ENCODE measurements around the gene CHID1. TPM values are rescaled to one million over a fixed set of nuclear protein-coding genes. Genes with fewer than 3 reads are reported as not detected.

CHID1 gene
- total and polyA plus RNA-seq, 2 of the 8 experiments (the other 6 are each of a cell fraction or from before 2014, with no cell fraction given), result 81.2 to 88.5 TPM

DNA sequence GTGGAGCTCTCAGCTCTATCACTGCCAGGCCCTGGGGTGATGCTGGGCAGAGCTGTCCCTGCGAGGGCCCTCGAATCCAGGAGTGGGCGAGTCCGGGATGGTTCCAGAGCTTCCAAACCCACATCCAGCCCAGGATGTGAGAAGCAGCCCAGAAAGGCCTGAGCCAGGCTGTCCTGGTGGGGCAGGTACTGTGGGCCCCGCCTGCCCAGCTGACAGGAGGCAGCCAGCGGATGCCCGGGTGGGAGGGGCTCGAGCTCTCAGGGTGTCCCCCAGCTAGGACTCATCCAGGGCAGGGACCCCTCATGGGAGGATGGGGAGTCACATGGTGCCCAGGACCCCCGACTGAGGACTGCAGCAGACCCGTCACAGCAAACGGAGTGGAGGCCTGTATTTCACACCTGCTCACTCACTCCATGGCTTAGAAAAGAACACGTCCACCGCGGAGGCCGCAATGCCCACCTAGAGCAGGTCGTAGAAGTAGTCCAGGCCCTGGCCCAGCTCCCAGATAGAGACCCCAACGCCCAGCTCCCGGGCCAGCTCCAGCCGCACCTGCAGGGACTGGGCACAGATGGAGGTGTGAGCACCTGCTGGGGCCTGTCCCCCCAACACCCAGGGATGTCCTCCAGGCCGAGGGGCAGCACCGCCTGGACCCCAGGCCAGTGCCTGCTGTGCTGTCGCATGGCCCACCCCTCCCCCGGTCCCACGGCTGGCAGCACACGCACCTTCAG, 41.0 kb downstream of the CHID1 start:
- Histone ChIP-seq H2BK12ac (ENCODE audit: low read depth, low read length) (no peak overlapping the region; the same call in 1 of the 2 replicates), H3K79me1 (ENCODE audit: low read depth, low read length) (no peaks in the 10 kb centered on the region), H3K36me3 (ENCODE audit: control insufficient read depth in 2 of 4, insufficient read depth in 4 of 4, low read length in 3 of 4) (peaks cover 0 to 4% (median 0%) of the 10 kb centered on the region in 4 experiments; a peak in 3 of 8 replicates), H2BK120ac (replicated peaks; ENCODE audit: low read depth, low read length) (no peak overlapping the region), H3K14ac (ENCODE audit: insufficient read length) (no peak overlapping the region), H2BK20ac (ENCODE audit: low read length) (no peak overlapping the region), H3K56ac (replicated peaks; ENCODE audit: insufficient read length, low read depth, low read length) (no peak overlapping the region), H2AFZ (ENCODE audit: low read length) (no peak overlapping the region), H3K9me3 (ENCODE audit: insufficient read depth in 2 of 2, low read depth in 1 of 2, low read length in 1 of 2) (no peaks in the 10 kb centered on the region), H4K8ac (ENCODE audit: extremely low read depth, insufficient read depth, low read length) (peak overlapping the region; percentile 48; the same call in 1 of the 2 replicates), H4K5ac (ENCODE audit: insufficient read length, low read depth, low read length) (no peak overlapping the region), H3K18ac (ENCODE audit: extremely low read depth, low read length) (peak overlapping the region; percentile 13), H3K23ac (ENCODE audit: insufficient read length) (no peak overlapping the region), H3K4me3 (ENCODE audit: extremely low read depth in 1 of 4, insufficient read depth in 2 of 4, low read depth in 3 of 4, low read length in 4 of 4) (no peak overlapping the region), H3K9ac (replicated peaks in 1 of 4; ENCODE audit: extremely low read depth in 1 of 4, low read depth in 3 of 4, low read length in 3 of 4) (no peak overlapping the region), H3K79me2 (ENCODE audit: control insufficient read depth in 1 of 2, insufficient read depth in 2 of 2, low read length in 2 of 2) (no peaks in the 10 kb centered on the region), H4K91ac (replicated peaks; ENCODE audit: insufficient read length, low read length) (no peak overlapping the region), H2BK15ac (ENCODE audit: low read length) (no peak overlapping the region), H3K23me2 (ENCODE audit: low read depth, low read length) (no peaks in the 10 kb centered on the region), H3K27ac (ENCODE audit: low read depth, low read length) (no peak overlapping the region), H3K4me2 (ENCODE audit: insufficient read depth in 1 of 2, low read depth in 2 of 2, low read length in 2 of 2) (no peak overlapping the region; a peak in 1 of 4 replicates), H4K20me1 (replicated peaks in 1 of 2; ENCODE audit: control insufficient read depth in 1 of 2, insufficient read depth in 2 of 2, low read length in 2 of 2) (peaks cover 13 to 36% of the 10 kb centered on the region in 2 experiments), H2AK5ac (ENCODE audit: low read depth, low read length) (no peak overlapping the region), H3K27me3 (replicated peaks in 1 of 4; ENCODE audit: control insufficient read depth in 3 of 4, extremely low read depth in 1 of 4, insufficient read depth in 3 of 4, low read length in 3 of 4) (no peaks in the 10 kb centered on the region), H3K4me1 (replicated peaks in 1 of 4; ENCODE audit: control insufficient read depth in 3 of 4, insufficient read depth in 4 of 4, low read length in 3 of 4) (peaks cover 0 to 11% (median 7%) of the 10 kb centered on the region in 4 experiments; a peak in 5 of 7 replicates), H3K4ac (replicated peaks; ENCODE audit: insufficient read length, low read depth, low read length) (no peak overlapping the region), H2BK5ac (ENCODE audit: low read depth, low read length) (no peak overlapping the region)
- POLR2A ChIA-PET (ENCODE audit: partially characterized antibody), result interaction anchor here (0.8 to 4.8 kb wide), 4 partner anchors 10 to 18 kb away, joined by 3 to 24 read pairs (median 4); no protein-coding TSS in a partner anchor
- DNase-seq (ENCODE audit: low read depth in 1 of 2, low spot score in 2 of 2) (no peak), FAIRE-seq (no peak)
- WGBS, 2 experiments (ENCODE audit: extremely low coverage in 1 of 2, insufficient coverage in 1 of 2, insufficient read length in 1 of 2, insufficient replicate concordance in 2 of 2, low coverage in 1 of 2, low lambda C conversion rate in 2 of 2, missing lambda C conversion rate in 1 of 2), result 90% methylated on average over 24 of the region's 25 CpGs; no CpG with 5 or more reads in 1 of the 2 experiments
- CTCF ChIA-PET (ENCODE audit: partially characterized antibody), result interaction anchor here (1.0 to 6.3 kb wide), 14 partner anchors 9 to 182 kb away, joined by 3 to 35 read pairs (median 5); no protein-coding TSS in a partner anchor
- TF ChIP-seq, protein P1, sequence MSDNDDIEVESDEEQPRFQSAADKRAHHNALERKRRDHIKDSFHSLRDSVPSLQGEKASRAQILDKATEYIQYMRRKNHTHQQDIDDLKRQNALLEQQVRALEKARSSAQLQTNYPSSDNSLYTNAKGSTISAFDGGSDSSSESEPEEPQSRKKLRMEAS (IDR thresholded peaks at IDR 0.05), result no peak
- no peak for TF ChIP-seq SUZ12 (IDR thresholded peaks at IDR 0.05; ENCODE audit: low read length)
- no peak for TF ChIP-seq SP1 (IDR thresholded peaks at IDR 0.05; ENCODE audit: low read depth, low read length)
- TF ChIP-seq CTCF (IDR thresholded peaks at IDR 0.05; ENCODE audit: control extremely low read depth in 1 of 3, insufficient read depth in 1 of 3, low read depth in 1 of 3, low read length in 3 of 3), result no peak
- no peak for TF ChIP-seq JUN (IDR thresholded peaks at IDR 0.05; ENCODE audit: low read depth, low read length)
- TF ChIP-seq NANOG (IDR thresholded peaks at IDR 0.05; ENCODE audit: insufficient read depth, low read depth, low read length, poor library complexity, severe bottlenecking), result no peak
- TF ChIP-seq BRCA1 (IDR thresholded peaks at IDR 0.05; ENCODE audit: low read depth, low read length), result no peak
- no peak for TF ChIP-seq BACH1 (IDR thresholded peaks at IDR 0.05; ENCODE audit: low read length)
- no peak for TF ChIP-seq TEAD4 (IDR thresholded peaks at IDR 0.05; ENCODE audit: low read depth, low read length)
